Stimulated activated CD4-positive, alpha-beta T cell treated with anti-CD3 and anti-CD28 coated beads, Interleukin-1b, Interleukin-23, amount 100 ng/mL, for 4 hours (primary cell): ENCODE data around the gene MIS18A.

Experiments used
- DNase-seq, 2 donors: peaks; one replicate each; pipeline ENCODE4 v3.0.0-alpha.2; 2020; ENCODE audit warnings: low read depth in 2 of 2

Gene MIS18A

GRCh38 chr21:32278518-32279376 lies at the start of gene MIS18A:
MIS18A (minus strand) TSS chr21:32279049; CDS start chr21:32279014, 35 bp downstream.
- DNase-seq: peak; percentile 98

GRCh38 chr21:32328595-32328994 lies 49.7 kb upstream of the MIS18A start:
- DNase-seq: no peak

- DNase-seq: no peak
Measured at GRCh38 chr21:32325706-32326105, 46.9 kb upstream of the MIS18A start.

DNA sequence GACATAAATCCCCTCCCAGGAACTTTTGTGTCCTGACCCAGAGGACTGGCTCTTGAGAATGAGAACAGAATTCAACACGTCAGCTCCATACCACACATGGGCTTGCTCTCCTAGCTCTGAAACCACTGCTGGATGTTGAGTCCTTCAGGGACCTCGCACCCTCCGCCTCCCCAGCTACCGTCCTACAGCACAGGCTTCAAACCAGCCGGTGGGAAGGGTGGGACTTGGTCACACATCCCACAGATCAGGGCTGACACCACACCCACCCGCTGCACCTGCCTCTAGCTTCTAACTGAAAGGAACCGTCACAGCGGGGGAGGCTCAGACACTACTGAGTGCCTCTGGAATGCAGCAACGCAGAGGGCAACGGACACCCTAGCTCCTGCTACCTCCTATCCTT lies 43.8 kb upstream of the MIS18A start:
- DNase-seq: no peak

- DNase-seq: no peak
Measured at GRCh38 chr21:32322103-32322502, 43.3 kb upstream of the MIS18A start.

DNA sequence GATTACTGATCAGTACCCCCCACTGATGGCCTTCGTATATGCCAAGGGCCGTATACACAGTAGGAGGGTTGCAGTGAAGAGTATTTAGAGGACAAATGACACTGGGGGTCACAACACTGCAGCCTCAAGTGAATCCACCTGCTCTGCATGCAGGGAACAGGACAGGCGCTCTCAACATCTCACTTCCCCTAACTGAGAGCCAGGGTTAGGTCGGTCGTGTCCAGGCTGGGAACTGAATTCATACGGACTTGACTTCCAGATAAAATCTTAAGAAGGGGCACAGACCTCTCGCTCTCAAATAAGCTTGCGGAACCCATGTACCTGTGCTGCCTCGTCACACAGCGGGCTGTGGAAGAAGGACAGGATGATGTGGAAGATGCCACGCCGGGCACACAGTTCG lies 42.6 kb upstream of the MIS18A start:
- no peak for DNase-seq

- DNase-seq: no peak
Measured at GRCh38 chr21:32320726-32321125, 41.9 kb upstream of the MIS18A start.

DNA sequence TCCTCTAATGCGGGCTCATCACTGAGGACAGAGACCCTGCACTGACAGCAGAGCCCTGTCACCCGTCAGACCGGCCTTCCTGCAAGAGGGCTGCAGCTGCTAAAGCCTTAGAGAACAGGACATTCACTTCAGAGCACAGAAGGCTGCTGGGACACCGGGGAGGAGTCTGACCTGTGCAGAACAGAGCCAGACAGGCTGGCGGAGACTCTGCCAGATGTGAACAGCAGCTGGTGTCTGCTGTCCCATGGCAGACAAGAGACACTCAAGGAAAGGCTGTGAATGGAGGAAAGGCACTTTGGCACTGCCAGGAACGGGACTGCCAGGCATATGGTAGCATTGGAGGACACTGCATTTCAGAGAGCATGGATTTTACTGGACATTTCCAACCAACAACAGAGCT lies 41.2 kb upstream of the MIS18A start:
- no peak for DNase-seq

DNA sequence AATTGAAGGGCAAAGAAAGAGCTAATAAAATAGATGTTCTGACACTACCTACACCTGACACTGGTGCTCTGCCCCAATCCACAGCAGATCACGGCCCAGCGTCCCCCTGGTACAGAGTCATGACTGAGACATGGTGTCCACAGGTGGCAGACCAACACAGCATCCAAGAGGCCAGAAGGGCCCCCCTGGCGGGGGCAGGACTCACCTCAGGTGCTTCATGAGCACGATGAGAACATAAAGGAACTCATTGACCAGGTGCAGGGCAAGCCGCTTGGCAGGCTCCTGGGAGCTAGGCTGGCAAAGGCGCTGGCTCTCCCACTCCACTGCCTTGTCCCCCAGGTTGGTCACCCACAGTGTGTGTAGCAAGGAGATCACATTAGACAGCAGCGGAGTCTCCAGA lies 40.2 kb upstream of the MIS18A start:
- no peak for DNase-seq

DNA sequence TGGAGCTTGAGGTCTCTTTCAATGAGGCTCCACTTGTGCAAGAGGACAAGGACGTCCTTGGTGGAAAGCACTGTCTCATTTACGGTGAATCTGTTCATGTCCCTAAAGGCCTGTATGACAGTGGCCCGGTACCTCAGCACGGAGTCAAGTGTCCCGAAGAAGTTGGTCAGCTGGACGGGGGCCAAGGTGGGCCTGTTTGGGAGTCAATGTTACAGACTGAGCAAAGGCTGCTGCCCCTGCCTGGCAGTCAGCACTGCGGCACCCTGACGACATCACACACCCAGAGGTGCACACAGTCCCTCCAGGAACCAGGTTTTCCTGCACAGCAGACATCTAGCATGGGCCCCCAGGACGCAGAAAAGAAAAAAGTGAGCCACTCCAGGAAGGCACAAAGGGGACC lies 38.9 kb upstream of the MIS18A start:
- no peak for DNase-seq

DNA sequence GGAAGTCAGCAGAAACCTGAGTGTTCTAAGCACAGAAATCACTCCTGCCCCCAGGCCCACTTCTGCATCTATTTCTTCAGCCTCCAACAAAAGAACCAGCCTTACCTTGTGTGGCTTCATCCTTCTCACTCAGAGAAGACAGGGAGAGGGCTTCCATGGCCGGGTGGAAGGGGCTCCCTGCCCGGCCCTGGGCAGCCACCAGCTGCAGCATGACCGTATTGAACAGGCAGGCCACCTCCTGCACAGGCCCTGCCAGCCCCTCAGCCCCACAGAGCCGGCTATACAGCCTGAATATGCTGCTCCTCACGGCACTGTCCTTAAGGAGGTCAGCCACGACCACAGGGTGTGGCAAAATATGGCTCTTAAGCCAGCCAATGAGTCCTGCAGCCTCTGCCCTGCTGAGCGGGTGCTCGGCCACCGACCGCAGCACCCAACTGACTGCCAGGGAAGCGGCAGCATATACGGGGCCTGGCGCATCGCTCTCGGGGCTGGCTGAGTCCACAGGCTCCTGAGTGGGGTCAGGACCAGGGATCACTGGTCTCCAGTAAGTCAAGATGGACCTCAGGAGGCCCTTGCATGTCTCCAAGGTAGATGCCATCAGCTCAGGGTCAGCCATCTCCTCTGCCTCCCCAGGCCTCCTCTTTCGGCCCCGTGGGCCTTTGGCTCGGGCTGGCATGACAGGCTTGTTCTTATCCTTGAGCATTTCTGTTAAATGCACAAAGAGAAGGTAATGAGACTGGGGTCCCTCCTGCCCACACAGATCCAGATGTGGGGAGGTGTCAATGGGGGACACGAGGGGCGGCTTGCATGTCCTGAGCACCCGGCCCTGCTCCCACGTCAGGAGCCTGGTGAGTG lies 37.7 kb upstream of the MIS18A start:
- no peak for DNase-seq

GRCh38 chr21:32315511-32316281 lies 36.8 kb upstream of the MIS18A start:
- no peak for DNase-seq

- no peak for DNase-seq
Measured at GRCh38 chr21:32314806-32315205, 36.0 kb upstream of the MIS18A start.

GRCh38 chr21:32312976-32313375 lies 34.1 kb upstream of the MIS18A start:
- DNase-seq: no peak

GRCh38 chr21:32312326-32312725 lies 33.5 kb upstream of the MIS18A start:
- no peak for DNase-seq

DNA sequence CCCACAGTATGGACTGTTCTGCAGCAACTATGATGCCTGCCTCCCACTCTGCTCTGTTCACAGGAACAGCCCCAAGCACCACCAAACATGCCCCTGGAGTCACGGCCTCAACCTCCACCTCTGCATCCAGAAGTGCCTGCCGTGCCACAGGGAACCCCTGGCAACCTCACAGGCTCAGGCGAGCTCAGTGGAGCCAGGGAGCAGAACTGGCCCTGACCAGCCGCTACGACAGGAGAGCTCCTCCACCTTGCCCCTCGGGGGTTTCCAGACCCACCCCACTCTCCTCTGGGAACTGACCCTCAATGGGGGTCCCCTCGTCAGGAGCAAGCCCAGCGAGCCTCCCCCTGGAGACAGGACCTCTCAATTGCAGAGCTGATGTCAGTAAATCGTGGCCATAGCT lies 32.8 kb upstream of the MIS18A start:
- DNase-seq: no peak

DNA sequence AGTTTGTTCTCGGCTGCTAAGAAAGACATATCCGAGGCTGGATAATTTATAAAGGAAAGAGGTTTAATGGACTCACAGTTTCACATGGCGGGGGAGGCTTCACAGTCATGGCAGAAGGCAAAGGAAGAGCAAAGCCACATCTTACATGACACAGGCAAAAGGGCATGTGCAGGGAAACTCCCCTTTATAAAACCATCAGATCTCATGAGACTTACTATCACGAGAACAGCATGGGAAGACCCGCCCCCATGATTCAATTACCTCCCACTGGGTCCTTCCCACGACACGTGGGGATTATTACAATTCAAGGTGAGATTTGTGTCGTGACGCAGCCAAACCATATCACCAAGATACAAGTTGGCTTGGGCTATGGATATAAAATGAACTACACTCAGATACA lies 32.1 kb upstream of the MIS18A start:
- DNase-seq: peak in 1 of 2 donors; percentile 5

GRCh38 chr21:32309906-32310460 lies 31.1 kb upstream of the MIS18A start:
- no peak for DNase-seq

DNA sequence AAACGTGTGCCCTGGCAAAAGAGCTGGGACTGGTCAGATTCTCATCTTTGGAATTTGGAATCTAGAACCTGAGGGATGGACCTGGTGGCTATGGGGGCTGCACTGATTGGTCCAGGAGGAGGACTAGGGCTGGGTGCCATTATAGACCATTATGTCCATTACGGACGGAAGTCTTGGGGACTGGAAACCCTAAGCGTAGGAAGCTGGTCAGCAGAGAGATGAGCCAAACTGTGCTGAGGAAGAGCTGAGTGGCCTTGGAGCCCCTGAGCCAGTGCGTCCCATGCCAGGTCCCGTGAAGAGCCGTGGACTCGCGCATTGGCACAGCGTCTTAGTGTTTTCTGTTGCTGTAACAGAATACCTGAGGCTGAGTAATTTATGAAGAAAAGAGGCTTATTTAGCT lies 29.8 kb upstream of the MIS18A start:
- no peak for DNase-seq

- no peak for DNase-seq
Measured at GRCh38 chr21:32307706-32308105, 28.9 kb upstream of the MIS18A start.

GRCh38 chr21:32306021-32306780 lies 27.4 kb upstream of the MIS18A start:
- no peak for DNase-seq
